Measurements from ENCODE around the gene SAMD11.
"Not testable (repeated sequence)": the region's sequence is repeated elsewhere in the genome, so short reads cannot be mapped to it uniquely, and the experiment has no call there.

SAMD11 gene

GRCh38 chr1:946811-947210, 23.1 kb downstream of the SAMD11 start:
- FAIRE-seq = not testable (repeated sequence)

DNA sequence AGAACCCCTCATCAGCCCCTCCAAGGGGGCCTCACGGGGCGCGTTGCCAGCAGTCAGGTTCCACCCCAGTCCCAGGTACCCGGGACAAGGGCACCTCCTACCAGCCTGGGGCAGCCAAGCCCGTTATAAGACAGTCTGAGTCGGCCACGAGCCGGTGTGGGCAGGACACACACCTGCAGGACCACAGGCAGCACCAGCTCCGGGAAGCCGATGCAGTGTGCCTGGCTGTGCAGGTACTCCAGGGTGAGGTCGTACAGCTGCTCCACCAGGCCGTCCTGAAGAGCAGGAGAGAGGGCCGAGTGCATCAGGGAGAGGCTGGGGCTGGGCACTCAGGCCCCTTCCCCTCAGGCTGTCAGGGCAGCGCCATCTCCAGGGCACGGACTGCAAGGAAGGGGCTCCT, 24.2 kb downstream of the SAMD11 start:
- FAIRE-seq = no peak

- no peak for FAIRE-seq
These were observed 26.5 kb downstream of the SAMD11 start for GRCh38 chr1:950268-950667.

- no peak for FAIRE-seq
These were observed 27.2 kb downstream of the SAMD11 start for GRCh38 chr1:950881-951280.

- FAIRE-seq = no peak
These were observed 27.6 kb downstream of the SAMD11 start for GRCh38 chr1:951364-951763.

DNA sequence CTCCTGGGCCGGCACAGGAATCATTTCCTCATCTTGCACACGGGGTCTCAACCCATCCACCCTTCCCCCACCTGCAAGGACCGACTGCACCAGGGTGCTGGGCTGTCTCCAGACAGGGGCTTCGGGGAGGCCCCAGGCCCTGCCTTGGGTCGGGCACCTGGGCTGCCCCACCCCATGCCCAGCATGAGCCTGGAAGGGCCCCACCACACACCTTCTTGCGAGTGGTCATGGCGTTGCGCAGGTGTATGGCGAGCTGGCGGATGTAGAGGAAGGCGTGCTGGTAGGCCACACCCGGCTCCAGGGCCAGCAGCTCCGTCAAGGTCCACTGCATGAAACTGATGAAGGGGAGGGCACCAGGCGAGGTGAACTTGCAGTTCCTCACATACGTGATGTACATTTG, 28.5 kb downstream of the SAMD11 start:
- no peak for FAIRE-seq

DNA sequence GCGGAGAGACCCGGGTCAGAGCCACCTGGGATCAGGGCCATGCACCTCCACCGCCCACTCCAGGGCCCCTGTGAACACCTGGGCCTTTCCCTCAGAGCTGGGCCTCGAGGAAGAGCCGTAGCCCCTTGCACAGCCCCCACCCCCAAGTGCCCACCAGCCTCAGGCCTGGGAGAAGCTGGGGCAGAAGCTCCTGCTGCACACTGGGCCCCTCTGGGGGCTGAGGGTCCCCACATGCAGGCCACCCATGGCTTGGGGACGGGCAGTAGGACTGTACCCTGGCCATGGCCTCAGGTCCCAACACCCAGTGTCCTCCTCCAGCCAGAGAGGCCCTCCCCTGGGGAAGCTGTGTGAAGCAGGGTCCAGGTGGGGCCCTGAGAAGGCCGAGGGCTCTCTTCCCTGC, 28.9 kb downstream of the SAMD11 start:
- no peak for FAIRE-seq

DNA sequence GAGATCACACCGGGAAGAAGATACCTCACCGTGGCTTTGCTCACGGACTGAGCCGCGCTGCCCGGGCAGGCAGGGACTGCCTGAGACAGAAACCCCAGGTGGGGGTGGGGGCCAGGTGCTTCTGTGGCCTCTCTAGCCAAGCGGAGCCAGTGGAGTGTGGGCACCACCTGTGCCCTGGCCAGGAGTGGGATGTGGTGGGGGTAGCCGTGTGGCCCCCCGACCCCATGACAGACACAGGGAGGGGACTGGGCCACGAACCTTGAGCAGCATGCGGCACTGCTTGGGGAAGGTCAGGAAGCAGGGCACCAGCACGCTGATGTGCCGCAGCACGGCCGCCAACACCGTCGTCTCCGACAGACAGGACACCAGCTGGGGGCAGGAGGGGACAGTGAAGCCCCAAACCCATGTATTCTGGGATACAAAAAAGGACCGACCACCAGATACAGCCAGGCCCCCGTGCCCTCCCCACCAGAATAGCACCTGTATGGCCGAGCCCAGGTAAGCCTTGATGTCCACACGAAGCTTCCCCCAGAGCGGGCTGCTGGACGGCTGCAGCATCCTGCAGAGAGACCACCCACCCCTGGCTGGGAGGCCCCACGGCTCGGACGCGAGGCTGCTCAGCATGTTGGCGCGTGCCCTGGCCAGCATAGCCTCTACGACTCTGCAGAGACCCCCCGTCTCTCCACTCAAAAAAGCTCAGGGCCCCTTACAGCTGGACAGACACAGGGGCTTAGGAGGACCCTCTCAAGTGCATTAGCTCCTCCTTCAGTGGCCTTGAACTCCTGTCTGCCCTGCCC, 30.0 kb downstream of the SAMD11 start:
- FAIRE-seq = no peak

DNA sequence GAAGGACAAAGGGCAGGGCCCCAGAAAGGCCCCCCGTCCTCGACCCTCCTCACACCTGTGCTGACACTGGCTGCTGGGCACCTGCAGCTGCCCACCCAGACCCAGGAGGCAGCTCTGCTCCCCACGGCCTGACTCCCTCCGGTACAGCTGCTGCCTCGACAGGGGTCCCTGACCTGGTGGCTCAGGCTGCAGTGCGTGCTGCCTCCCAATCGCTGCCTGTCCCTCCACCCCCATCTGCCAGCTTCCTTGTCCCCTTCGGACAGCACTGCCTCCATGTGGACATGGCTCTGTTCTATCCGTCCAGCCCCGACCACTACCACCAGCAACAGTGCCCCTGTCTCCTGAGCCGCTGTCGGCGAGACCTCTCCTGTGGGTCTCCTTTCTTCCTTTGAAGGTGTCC, 31.2 kb downstream of the SAMD11 start:
- no peak for FAIRE-seq

- FAIRE-seq = no peak
These were observed 31.8 kb downstream of the SAMD11 start for GRCh38 chr1:955474-955873.

- no peak for FAIRE-seq
These were observed 32.9 kb downstream of the SAMD11 start for GRCh38 chr1:956636-957035.

- FAIRE-seq = no peak
These were observed 35.4 kb downstream of the SAMD11 start, which contains the start of gene NOC2L for GRCh38 chr1:958823-959730. Gene NOC2L (minus strand): TSS chr1:959256. CDS start chr1:959240, 16 bp downstream.

GRCh38 chr1:959731-960362, 36.1 kb downstream of the SAMD11 start:
- no peak for FAIRE-seq

GRCh38 chr1:960363-961131, 36.8 kb downstream of the SAMD11 start, which contains the start of gene KLHL17:
Gene KLHL17 (plus strand): TSS chr1:960584. CDS start chr1:960694, 110 bp downstream.
- no peak for FAIRE-seq

DNA sequence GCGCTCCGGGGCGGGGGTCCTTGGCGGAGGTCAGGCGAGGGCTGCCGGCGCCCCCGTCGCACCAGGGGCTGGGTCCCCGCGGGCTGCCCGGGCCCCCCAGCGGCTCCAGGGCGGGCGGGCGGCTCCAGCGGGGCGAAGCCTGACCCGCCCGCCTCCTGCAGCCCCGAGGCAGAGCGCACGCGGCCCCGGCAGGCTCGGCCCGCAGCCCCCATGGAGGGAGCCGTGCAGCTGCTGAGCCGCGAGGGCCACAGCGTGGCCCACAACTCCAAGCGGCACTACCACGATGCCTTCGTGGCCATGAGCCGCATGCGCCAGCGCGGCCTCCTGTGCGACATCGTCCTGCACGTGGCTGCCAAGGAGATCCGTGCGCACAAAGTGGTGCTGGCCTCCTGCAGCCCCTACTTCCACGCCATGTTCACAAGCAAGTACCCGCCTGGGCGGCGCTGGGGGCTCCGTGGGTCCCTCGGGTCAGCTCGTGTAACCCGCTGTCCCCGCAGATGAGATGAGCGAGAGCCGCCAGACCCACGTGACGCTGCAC, 37.5 kb downstream of the SAMD11 start:
- FAIRE-seq = no peak

- FAIRE-seq = no peak
These were observed 38.9 kb downstream of the SAMD11 start for GRCh38 chr1:962381-963300.

GRCh38 chr1:963301-963651, 39.6 kb downstream of the SAMD11 start:
- no peak for FAIRE-seq

GRCh38 chr1:963746-964525, 40.2 kb downstream of the SAMD11 start:
- FAIRE-seq = no peak

- no peak for FAIRE-seq
These were observed 41.2 kb downstream of the SAMD11 start for GRCh38 chr1:964691-965525.
